A673 (cell line): ENCODE results near the gene WFIKKN1.

Source experiments
- CTCF ChIP-seq: fragments of 300-800, 200-600 bp; sonication (generic); conservative IDR thresholded peaks from 2 replicates; pipeline ENCODE4 v1.5.1; 2017; ENCODE audit warnings: low read depth, mild to moderate bottlenecking, antibody characterized with exemption, low read length, moderate library complexity, mixed read lengths
- EZH2 ChIP-seq: fragments of 200-600 bp; sonication (generic); IDR thresholded peaks from 2 replicates; pipeline ENCODE4 v1.6.1; 2017; ENCODE audit warnings: borderline replicate concordance, low read depth, mild to moderate bottlenecking, mixed read lengths, antibody characterized with exemption, low read length; ENCODE audit not compliant: poor library complexity, severe bottlenecking

DNA sequence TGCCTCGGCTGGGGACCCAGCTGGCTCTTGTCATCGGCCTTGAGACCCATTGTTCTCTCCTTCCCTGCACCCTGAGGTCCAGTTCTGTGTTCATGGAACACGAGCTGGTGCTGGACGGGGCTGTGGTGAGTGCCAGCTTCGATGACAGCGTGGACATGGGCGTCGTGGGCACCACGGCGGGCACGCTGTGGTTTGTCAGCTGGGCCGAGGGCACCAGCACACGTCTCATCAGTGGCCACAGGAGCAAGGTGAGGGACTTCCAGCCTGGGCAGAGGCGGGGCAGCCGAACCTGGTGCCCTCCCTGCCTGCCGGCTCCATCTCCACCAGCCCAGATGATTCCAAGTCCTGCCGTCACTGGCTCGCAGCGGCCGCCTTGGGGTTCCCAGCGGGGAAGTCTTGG lies 31.8 kb downstream of the WFIKKN1 start:
- TF ChIP-seq CTCF (no peak), EZH2 (no peak)
